Upper lobe of left lung (tissue), 4 donors: Measurements from ENCODE around the gene GALNS.

Experiments used
- POLR2A ChIP-seq, 4 donors: fragments of 450-650 bp; IDR thresholded peaks; one replicate each; pipeline ENCODE4 v1.5.1; 2016 to 2017; ENCODE audit warnings: antibody characterized with exemption in 4 of 4, mild to moderate bottlenecking in 2 of 4
- TF ChIP-seq, protein P1 (sequence below), 6 experiments: fragments of 450-650 bp in 4 of 6; fragments of 200-600 bp in 2 of 6; sonication (generic) in 2 of 6; IDR thresholded peaks; one replicate each; pipeline ENCODE4 v1.5.1; 2016 to 2019; ENCODE audit warnings: antibody characterized with exemption in 6 of 6

DNA sequence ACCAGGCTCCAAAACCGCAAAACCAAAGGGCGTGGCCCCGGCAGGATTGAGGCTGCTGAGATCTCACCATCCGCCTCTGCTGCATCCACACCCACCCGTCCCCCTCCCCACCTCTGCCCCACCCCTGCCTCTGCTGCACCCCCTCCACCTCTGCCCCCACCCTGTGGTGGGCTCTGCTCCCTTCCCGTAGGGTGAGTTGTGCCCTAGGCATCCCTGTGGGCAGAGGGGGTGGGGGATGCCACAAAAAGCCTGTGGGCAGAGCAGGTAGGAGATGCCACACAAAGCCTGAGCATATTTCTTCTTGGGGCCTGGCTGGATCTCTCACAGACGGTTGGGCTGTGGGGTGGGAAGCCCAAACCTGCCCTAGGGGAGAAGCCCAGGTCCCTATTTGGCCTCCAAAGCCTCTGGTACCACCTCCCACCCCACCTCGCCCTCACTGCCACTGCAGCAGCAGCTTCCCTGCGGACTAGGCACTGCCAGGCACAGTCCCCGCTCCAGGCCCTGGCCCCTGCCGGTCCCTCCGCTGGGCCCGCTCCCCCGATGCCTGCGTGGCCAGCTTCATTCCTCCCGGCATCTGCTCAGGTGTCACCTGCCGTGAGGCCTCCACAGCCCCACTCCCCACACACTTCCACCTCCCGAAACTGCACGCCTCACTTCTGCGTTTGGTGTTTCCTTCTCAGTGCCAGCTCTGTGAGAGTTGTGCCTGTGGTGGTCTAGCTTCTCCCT is 21.0 kb upstream of the GALNS start:
- TF ChIP-seq, protein P1, sequence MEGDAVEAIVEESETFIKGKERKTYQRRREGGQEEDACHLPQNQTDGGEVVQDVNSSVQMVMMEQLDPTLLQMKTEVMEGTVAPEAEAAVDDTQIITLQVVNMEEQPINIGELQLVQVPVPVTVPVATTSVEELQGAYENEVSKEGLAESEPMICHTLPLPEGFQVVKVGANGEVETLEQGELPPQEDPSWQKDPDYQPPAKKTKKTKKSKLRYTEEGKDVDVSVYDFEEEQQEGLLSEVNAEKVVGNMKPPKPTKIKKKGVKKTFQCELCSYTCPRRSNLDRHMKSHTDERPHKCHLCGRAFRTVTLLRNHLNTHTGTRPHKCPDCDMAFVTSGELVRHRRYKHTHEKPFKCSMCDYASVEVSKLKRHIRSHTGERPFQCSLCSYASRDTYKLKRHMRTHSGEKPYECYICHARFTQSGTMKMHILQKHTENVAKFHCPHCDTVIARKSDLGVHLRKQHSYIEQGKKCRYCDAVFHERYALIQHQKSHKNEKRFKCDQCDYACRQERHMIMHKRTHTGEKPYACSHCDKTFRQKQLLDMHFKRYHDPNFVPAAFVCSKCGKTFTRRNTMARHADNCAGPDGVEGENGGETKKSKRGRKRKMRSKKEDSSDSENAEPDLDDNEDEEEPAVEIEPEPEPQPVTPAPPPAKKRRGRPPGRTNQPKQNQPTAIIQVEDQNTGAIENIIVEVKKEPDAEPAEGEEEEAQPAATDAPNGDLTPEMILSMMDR (IDR thresholded peaks at IDR 0.05) = no peak
- no peak for TF ChIP-seq POLR2A (IDR thresholded peaks at IDR 0.05)
